ENCODE measurements around the gene COPS2. TPM values are rescaled to one million over a fixed set of nuclear protein-coding genes. Genes with fewer than 3 reads are reported as not detected.

Gene COPS2
- total and polyA plus RNA-seq, 12 donors, result 29.7 to 240 (median 76.6) TPM

DNA sequence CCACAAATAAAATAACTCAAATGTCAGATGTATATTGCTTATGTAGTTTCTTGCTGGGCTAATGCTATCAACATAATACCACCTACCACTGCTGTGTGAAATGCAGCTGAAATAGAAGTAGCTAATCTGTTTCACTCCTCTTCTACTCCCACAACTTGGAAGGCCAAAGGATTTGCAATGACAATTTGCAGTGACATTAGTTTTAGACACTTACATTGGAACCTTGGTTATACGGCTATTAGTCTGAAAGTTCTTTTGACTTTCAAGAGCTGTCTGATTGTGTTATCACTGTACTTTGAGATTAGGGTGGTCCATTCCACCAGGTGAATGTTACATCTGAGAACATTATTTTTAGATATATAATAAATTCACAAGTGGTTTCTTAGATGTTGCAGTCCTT lies 33.5 kb downstream of the COPS2 start:
- peaks cover 0 to 5% of the 10 kb centered on the region in 2 donors for H3K36me3 ChIP-seq (replicated peaks in 1 of 2)
- H3K4me3 ChIP-seq, result no peak overlapping the region
- TF ChIP-seq POLR2A (IDR thresholded peaks at IDR 0.05), result no peak
- TF ChIP-seq, protein P1, sequence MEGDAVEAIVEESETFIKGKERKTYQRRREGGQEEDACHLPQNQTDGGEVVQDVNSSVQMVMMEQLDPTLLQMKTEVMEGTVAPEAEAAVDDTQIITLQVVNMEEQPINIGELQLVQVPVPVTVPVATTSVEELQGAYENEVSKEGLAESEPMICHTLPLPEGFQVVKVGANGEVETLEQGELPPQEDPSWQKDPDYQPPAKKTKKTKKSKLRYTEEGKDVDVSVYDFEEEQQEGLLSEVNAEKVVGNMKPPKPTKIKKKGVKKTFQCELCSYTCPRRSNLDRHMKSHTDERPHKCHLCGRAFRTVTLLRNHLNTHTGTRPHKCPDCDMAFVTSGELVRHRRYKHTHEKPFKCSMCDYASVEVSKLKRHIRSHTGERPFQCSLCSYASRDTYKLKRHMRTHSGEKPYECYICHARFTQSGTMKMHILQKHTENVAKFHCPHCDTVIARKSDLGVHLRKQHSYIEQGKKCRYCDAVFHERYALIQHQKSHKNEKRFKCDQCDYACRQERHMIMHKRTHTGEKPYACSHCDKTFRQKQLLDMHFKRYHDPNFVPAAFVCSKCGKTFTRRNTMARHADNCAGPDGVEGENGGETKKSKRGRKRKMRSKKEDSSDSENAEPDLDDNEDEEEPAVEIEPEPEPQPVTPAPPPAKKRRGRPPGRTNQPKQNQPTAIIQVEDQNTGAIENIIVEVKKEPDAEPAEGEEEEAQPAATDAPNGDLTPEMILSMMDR (IDR thresholded peaks at IDR 0.05), result no peak
- intact Hi-C loops (cut with DNase I), result no loop called here
- H3K27ac ChIP-seq, result no peak overlapping the region
- H3K9me3 ChIP-seq (replicated peaks in 1 of 3), result no peaks in the 10 kb centered on the region
- H3K4me1 ChIP-seq (replicated peaks in 1 of 2), result no peaks in the 10 kb centered on the region
- H3K27me3 ChIP-seq, result no peaks in the 10 kb centered on the region
- no peak for DNase-seq
- WGBS, 4 donors, result 94 to 100% (median 98%) methylated on average over 1 of the region's 1 CpG

DNA sequence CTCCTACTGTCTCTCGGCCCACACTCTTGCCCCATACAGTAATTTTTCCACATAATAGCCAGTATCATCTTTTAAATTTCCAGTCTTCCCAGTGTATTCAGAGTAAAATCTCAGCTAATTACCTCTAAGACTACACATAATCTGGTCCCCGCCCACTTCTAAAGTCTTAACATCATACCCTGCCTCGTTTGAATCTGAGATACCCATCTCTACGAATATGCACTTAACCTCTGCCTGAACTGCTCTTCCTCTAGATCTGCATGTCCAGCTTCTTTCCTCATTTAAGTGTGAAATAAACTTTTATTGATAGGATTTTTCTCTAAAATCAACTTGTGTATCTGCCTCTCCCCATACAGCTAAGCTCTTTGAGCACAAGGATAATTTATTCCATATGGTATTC lies 34.6 kb downstream of the COPS2 start:
- WGBS, 4 donors, result 84 to 89% (median 87%) methylated on average over 4 of the region's 4 CpGs
- no peak for DNase-seq
- TF ChIP-seq, protein P1 (IDR thresholded peaks at IDR 0.05), result no peak
- TF ChIP-seq POLR2A (IDR thresholded peaks at IDR 0.05), result no peak
- no peaks in the 10 kb centered on the region for H3K4me1 ChIP-seq (replicated peaks in 1 of 2)
- no peaks in the 10 kb centered on the region for H3K9me3 ChIP-seq (replicated peaks in 1 of 3)
- H3K36me3 ChIP-seq (replicated peaks in 1 of 2), result no peaks in the 10 kb centered on the region
- H3K27me3 ChIP-seq, result no peaks in the 10 kb centered on the region
- intact Hi-C loops (cut with DNase I), result no loop called here
- H3K27ac ChIP-seq, result no peak overlapping the region
- H3K4me3 ChIP-seq, result no peak overlapping the region

DNA sequence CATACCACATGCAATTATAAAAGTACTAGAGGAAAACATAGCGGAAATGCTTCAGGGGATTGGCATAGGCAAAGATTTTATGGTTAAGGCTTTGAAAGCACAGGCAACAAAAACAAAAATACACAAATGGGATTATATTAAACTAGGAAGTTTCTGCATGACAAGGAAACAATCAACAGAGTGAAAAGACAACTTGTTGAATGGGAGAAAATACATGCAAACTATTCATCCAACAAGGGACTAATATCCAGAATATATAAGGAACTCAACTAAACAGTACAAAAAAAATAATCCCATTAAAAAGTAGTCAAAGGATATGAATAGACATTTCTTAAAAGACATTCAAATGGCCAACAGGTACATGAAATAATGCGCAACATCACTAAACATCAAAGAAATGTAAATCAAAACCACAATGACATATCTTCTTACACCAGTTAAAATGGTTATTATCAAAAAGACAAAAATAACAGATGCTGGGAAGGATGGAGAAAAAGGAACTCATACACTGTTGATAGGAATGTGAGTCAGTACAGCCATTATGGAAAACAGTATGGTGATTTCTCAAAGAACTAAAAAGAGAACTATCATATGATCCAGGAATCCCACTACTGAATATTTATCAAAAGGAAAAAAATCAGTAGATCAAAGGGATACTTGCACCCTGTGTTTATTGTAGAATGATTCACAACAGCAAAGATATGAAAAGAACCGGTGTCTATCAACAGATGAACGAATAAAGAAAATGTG lies 39.1 kb downstream of the COPS2 start:
- DNase-seq, result no peak
- Histone ChIP-seq H3K27me3 (no peaks in the 10 kb centered on the region), H3K4me3 (no peak overlapping the region), H3K4me1 (replicated peaks in 1 of 2) (no peaks in the 10 kb centered on the region), H3K9me3 (replicated peaks in 1 of 3) (peaks cover 0 to 9% (median 4%) of the 10 kb centered on the region in 3 donors), H3K27ac (no peak overlapping the region), H3K36me3 (replicated peaks in 1 of 2) (no peaks in the 10 kb centered on the region)
- TF ChIP-seq, protein P1 (IDR thresholded peaks at IDR 0.05), result no peak
- TF ChIP-seq POLR2A (IDR thresholded peaks at IDR 0.05), result no peak
- 89 to 98% (median 96%) methylated on average over 4 of the region's 4 CpGs for WGBS, 4 donors
- intact Hi-C loops (cut with DNase I), result no loop called here

DNA sequence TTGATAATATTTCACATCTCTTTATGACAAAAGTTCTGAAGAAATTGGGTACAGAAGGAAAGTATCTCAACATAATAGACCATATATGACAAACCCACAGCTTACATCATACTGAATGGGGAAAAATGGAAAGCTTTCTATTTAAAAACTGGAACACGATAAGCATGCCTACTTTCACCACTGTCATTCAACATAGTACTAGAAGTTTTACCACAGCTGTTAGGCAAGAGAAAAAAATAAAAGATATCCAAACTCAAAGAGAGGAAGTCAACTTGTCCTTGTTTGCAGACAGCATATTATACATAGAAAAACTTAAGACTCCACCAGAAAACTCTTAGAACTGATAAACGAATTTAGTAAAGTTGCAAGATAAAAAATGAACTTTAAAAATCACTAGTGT lies 40.3 kb downstream of the COPS2 start:
- no peaks in the 10 kb centered on the region for H3K4me1 ChIP-seq (replicated peaks in 1 of 2)
- H3K27me3 ChIP-seq, result no peaks in the 10 kb centered on the region
- no peak for DNase-seq
- H3K36me3 ChIP-seq (replicated peaks in 1 of 2), result no peaks in the 10 kb centered on the region
- no peak overlapping the region for H3K4me3 ChIP-seq
- TF ChIP-seq, protein P1 (IDR thresholded peaks at IDR 0.05), result no peak
- TF ChIP-seq POLR2A (IDR thresholded peaks at IDR 0.05), result no peak
- no peak overlapping the region for H3K27ac ChIP-seq
- intact Hi-C loops (cut with DNase I), result no loop called here
- WGBS, 4 donors, result 81 to 89% (median 84%) methylated on average over 2 of the region's 2 CpGs
- H3K9me3 ChIP-seq (replicated peaks in 1 of 3), result peaks cover 0 to 9% (median 4%) of the 10 kb centered on the region in 3 donors
